SK-N-SH (cell line): Measurements from ENCODE around the gene DENND2D. TPM values are rescaled to one million over a fixed set of nuclear protein-coding genes. Genes with fewer than 3 reads are reported as not detected.

ENCODE experiments used
- CTCF ChIA-PET: fragments of 300-600, 350-600 bp; formaldehyde crosslinking; extraction: SDS; loops from one replicate; lab custom pipeline; 2021; lab: Yijun Ruan, JAX
- POLR2A ChIA-PET: fragments of 350-600 bp; sonication (Branson Sonifier 250); formaldehyde crosslinking; extraction: SDS; loops from one replicate; lab custom pipeline; 2020; ENCODE audit warnings: antibody characterized with exemption, inconsistent platforms; lab: Yijun Ruan, JAX
- DNase-seq: peaks from one replicate; pipeline ENCODE4 v3.0.0; 2012
- H2AFZ ChIP-seq: fragments of 200-600 bp; sonication (generic); 2 replicates; pipeline ENCODE4 v1.8.1; 2016; ENCODE audit warnings: antibody characterized with exemption, mild to moderate bottlenecking, low read depth
- H3F3A ChIP-seq: fragments of 200-600 bp; sonication (generic); replicated peaks from 2 replicates; pipeline ENCODE3; 2016; ENCODE audit warnings: antibody characterized with exemption, mild to moderate bottlenecking; ENCODE audit not compliant: insufficient read depth
- H3K27ac ChIP-seq, 2 experiments: fragments of 200-500 bp in 1 of 2; fragments of 200-600 bp in 1 of 2; sonication (Bioruptor generic) in 1 of 2; sonication (generic), shearing (Covaris generic) in 1 of 2; 2 replicates each; pipeline versions ENCODE4 v1.5.1 to v1.6.1; 2014 to 2016; ENCODE audit warnings: low read depth in 2 of 2, inconsistent platforms in 1 of 2, low read length in 1 of 2, mild to moderate bottlenecking in 1 of 2, mixed read lengths in 1 of 2
- H3K27me3 ChIP-seq: fragments of 200-600 bp; sonication (generic), shearing (Covaris generic); 2 replicates; pipeline ENCODE4 v1.6.1; 2016; ENCODE audit warnings: mixed run types; ENCODE audit not compliant: insufficient read depth
- H3K36me3 ChIP-seq, 2 experiments: fragments of 200-500 bp in 1 of 2; fragments of 200-600 bp in 1 of 2; sonication (Bioruptor generic) in 1 of 2; sonication (generic) in 1 of 2; replicated peaks in 1 of 2; 2 replicates each; pipeline versions ENCODE3 to v1.5.1; 2014 to 2016; ENCODE audit warnings: low read length in 1 of 2, mild to moderate bottlenecking in 1 of 2; ENCODE audit not compliant: insufficient read depth in 2 of 2, control insufficient read depth in 1 of 2
- H3K4me1 ChIP-seq, 2 experiments: fragments of 200-500 bp in 1 of 2; fragments of 200-600 bp in 1 of 2; sonication (Bioruptor generic) in 1 of 2; sonication (generic), shearing (Covaris generic) in 1 of 2; 2 replicates each; pipeline versions ENCODE4 v1.5.1 to v1.6.1; 2014 to 2016; ENCODE audit warnings: low read depth in 1 of 2, low read length in 1 of 2, mixed run types in 1 of 2; ENCODE audit not compliant: insufficient read depth in 2 of 2, control insufficient read depth in 1 of 2
- H3K4me2 ChIP-seq: fragments of 200-600 bp; sonication (generic), shearing (Covaris generic); 2 replicates; pipeline ENCODE4 v1.6.1; 2017; ENCODE audit warnings: mixed run types
- H3K4me3 ChIP-seq, 2 experiments: fragments of 200-500 bp in 1 of 2; fragments of 200-600 bp in 1 of 2; sonication (Bioruptor generic) in 1 of 2; sonication (generic), shearing (Covaris generic) in 1 of 2; 2 replicates each; pipeline versions ENCODE4 v1.5.1 to v1.8.1; 2014 to 2016; ENCODE audit warnings: low read depth in 2 of 2, inconsistent platforms in 1 of 2, low read length in 1 of 2, mild to moderate bottlenecking in 1 of 2, mixed read lengths in 1 of 2, moderate library complexity in 1 of 2
- H3K79me2 ChIP-seq: fragments of 200-600 bp; sonication (generic); 2 replicates; pipeline ENCODE4 v1.8.1; 2017; ENCODE audit warnings: mild to moderate bottlenecking; ENCODE audit not compliant: insufficient read depth
- H3K9ac ChIP-seq: fragments of 200-600 bp; sonication (generic); 2 replicates; pipeline ENCODE4 v1.6.1; 2017; ENCODE audit warnings: mixed run types
- H3K9me2 ChIP-seq: fragments of 200-600 bp; sonication (generic); 2 replicates; pipeline ENCODE4 v1.6.1; 2017; ENCODE audit warnings: mixed run types
- H3K9me3 ChIP-seq: fragments of 200-600 bp; sonication (generic); 2 replicates; pipeline ENCODE4 v1.6.1; 2017; ENCODE audit warnings: mixed run types, mild to moderate bottlenecking, moderate library complexity
- H4K20me1 ChIP-seq: fragments of 200-600 bp; sonication (generic); 2 replicates; pipeline ENCODE4 v1.6.1; 2017; ENCODE audit warnings: mild to moderate bottlenecking, mixed run types; ENCODE audit not compliant: insufficient read depth
- CHD2 ChIP-seq: fragments of 150-350 bp; IDR thresholded peaks from 2 replicates; pipeline ENCODE4 v1.6.1; 2018; ENCODE audit warnings: low read length; ENCODE audit not compliant: partially characterized antibody
- ELF1 ChIP-seq: IDR thresholded peaks from 2 replicates; pipeline ENCODE4 v1.4.0; 2012
- EP300 ChIP-seq, 2 experiments: IDR thresholded peaks; 2 replicates each; pipeline versions ENCODE4 v1.4.0 to v1.6.1; 2012; ENCODE audit warnings: borderline replicate concordance in 1 of 2, low read depth in 1 of 2, low read length in 1 of 2
- GABPA ChIP-seq: IDR thresholded peaks from 2 replicates; pipeline ENCODE4 v1.4.0; 2012; ENCODE audit warnings: low read depth, mild to moderate bottlenecking
- GATA2 ChIP-seq: sonication (generic); formaldehyde crosslinking; IDR thresholded peaks from 2 replicates; pipeline ENCODE4 v1.5.0; 2020; ENCODE audit warnings: mild to moderate bottlenecking, missing genetic modification reagents
- MEF2A ChIP-seq: IDR thresholded peaks from 2 replicates; pipeline ENCODE4 v1.4.0; 2012; ENCODE audit warnings: low read depth, borderline replicate concordance
- RAD21 ChIP-seq: IDR thresholded peaks from 2 replicates; pipeline ENCODE4 v1.6.1; 2012; ENCODE audit warnings: mild to moderate bottlenecking, low read length
- RFX5 ChIP-seq: IDR thresholded peaks from 2 replicates; pipeline ENCODE4 v1.6.1; 2012; ENCODE audit warnings: mild to moderate bottlenecking, improper control_type of control experiment, low read length
- SIN3A ChIP-seq: IDR thresholded peaks from 2 replicates; pipeline ENCODE4 v1.6.1; 2012; ENCODE audit warnings: low read depth, mild to moderate bottlenecking, low read length, moderate library complexity, borderline replicate concordance
- SMC3 ChIP-seq: IDR thresholded peaks from 2 replicates; pipeline ENCODE4 v1.6.1; 2012; ENCODE audit warnings: low read depth, low read length, improper control_type of control experiment
- TCF12 ChIP-seq: IDR thresholded peaks from 2 replicates; pipeline ENCODE4 v1.4.0; 2012
- YY1 ChIP-seq: IDR thresholded peaks from 2 replicates; pipeline ENCODE4 v1.4.0; 2012; ENCODE audit warnings: low read depth, mild to moderate bottlenecking
- WGBS: methylation state at CpG from one replicate; pipeline ENCODE4 v1.1.6; 2017; ENCODE audit warnings: low lambda C conversion rate; 5-methylcytosine and 5-hydroxymethylcytosine counted together
- polyA plus RNA-seq, 3 experiments: library from polyadenylated mRNA; depleted of rRNA; stranded (reverse); fragments of >200 nt; gene quantifications; 2 replicates each; pipeline ENCODE4 v1.2.3, GENCODE V29; 2012
- TF ChIP-seq, protein P1 (sequence below): fragments of 200-600 bp; sonication (generic); IDR thresholded peaks from 2 replicates; pipeline ENCODE4 v1.6.1; 2017; ENCODE audit warnings: antibody characterized with exemption, mild to moderate bottlenecking, moderate library complexity
- TF ChIP-seq, protein P2 (sequence below): IDR thresholded peaks from 2 replicates; pipeline ENCODE4 v1.4.0; 2012; ENCODE audit warnings: low read depth, borderline replicate concordance
- TF ChIP-seq, protein P3 (sequence below): fragments of 150-350 bp; IDR thresholded peaks from 2 replicates; pipeline ENCODE4 v1.6.1; 2017; ENCODE audit warnings: antibody characterized with exemption, low read length, low read depth, borderline replicate concordance

Gene DENND2D
- polyA plus RNA-seq, 1 of the 3 experiments (the other 2 are of a cell fraction), result 1.3 TPM

DNA sequence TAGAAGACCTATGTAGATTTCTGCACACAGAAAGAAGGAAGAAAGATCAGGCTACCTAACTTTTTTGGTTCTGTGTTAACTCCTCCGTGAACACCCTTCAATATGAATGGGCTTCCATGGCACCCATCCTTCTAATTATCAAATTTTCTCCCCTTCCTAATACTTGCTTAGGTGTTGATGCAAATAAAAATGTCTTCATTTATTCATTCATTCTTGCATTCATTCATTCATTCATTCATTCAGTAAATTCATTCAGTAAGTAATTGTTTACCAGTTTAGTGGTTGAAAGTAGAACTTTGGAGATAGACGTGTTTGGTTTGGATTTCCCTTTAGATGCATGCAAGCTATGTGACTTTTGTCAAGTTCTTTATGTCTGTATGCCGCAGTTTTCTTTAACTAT lies 31.7 kb upstream of the DENND2D start:
- H3K79me2 ChIP-seq, result no peaks in the 10 kb centered on the region
- H2AFZ ChIP-seq, result no peak overlapping the region
- no peaks in the 10 kb centered on the region for H3K9me3 ChIP-seq
- no peak overlapping the region for H3K27ac ChIP-seq
- DNase-seq, result no peak
- no peak overlapping the region for H3K9ac ChIP-seq
- H3F3A ChIP-seq, result peaks cover 26% of the 10 kb centered on the region
- CTCF ChIA-PET, result interaction anchor here (1.1 to 2.7 kb wide), 2 partner anchors 11 to 168 kb away, joined by 3 to 13 read pairs; no protein-coding TSS in a partner anchor
- peaks cover 0 to 37% of the 10 kb centered on the region in 2 experiments; a peak in 2 of 4 replicates for H3K4me1 ChIP-seq
- H3K4me3 ChIP-seq, result no peak overlapping the region
- H3K9me2 ChIP-seq, result no peaks in the 10 kb centered on the region
- no peak overlapping the region for H3K4me2 ChIP-seq
- WGBS, result 73% methylated on average over 3 of the region's 3 CpGs
- no peaks in the 10 kb centered on the region for H4K20me1 ChIP-seq
- TF ChIP-seq, protein P1, sequence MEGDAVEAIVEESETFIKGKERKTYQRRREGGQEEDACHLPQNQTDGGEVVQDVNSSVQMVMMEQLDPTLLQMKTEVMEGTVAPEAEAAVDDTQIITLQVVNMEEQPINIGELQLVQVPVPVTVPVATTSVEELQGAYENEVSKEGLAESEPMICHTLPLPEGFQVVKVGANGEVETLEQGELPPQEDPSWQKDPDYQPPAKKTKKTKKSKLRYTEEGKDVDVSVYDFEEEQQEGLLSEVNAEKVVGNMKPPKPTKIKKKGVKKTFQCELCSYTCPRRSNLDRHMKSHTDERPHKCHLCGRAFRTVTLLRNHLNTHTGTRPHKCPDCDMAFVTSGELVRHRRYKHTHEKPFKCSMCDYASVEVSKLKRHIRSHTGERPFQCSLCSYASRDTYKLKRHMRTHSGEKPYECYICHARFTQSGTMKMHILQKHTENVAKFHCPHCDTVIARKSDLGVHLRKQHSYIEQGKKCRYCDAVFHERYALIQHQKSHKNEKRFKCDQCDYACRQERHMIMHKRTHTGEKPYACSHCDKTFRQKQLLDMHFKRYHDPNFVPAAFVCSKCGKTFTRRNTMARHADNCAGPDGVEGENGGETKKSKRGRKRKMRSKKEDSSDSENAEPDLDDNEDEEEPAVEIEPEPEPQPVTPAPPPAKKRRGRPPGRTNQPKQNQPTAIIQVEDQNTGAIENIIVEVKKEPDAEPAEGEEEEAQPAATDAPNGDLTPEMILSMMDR, result no peak
- no peak for TF ChIP-seq YY1
- TF ChIP-seq, protein P2, sequence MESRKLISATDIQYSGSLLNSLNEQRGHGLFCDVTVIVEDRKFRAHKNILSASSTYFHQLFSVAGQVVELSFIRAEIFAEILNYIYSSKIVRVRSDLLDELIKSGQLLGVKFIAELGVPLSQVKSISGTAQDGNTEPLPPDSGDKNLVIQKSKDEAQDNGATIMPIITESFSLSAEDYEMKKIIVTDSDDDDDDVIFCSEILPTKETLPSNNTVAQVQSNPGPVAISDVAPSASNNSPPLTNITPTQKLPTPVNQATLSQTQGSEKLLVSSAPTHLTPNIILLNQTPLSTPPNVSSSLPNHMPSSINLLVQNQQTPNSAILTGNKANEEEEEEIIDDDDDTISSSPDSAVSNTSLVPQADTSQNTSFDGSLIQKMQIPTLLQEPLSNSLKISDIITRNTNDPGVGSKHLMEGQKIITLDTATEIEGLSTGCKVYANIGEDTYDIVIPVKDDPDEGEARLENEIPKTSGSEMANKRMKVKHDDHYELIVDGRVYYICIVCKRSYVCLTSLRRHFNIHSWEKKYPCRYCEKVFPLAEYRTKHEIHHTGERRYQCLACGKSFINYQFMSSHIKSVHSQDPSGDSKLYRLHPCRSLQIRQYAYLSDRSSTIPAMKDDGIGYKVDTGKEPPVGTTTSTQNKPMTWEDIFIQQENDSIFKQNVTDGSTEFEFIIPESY, result no peak
- no peak for TF ChIP-seq GABPA
- no peak for TF ChIP-seq MEF2A
- no peak for TF ChIP-seq GATA2 (CRISPR knock-in tag)
- TF ChIP-seq SIN3A, result no peak
- TF ChIP-seq ELF1, result no peak
- no peak for TF ChIP-seq SMC3
- no peak for TF ChIP-seq TCF12
- TF ChIP-seq RAD21, result no peak
- no peak for TF ChIP-seq EP300 (IDR thresholded peaks at IDR 0.05; ENCODE audit: borderline replicate concordance in 1 of 2, low read depth in 1 of 2, low read length in 1 of 2)
- TF ChIP-seq RFX5, result no peak
- no peak for TF ChIP-seq CHD2
- TF ChIP-seq, protein P3, sequence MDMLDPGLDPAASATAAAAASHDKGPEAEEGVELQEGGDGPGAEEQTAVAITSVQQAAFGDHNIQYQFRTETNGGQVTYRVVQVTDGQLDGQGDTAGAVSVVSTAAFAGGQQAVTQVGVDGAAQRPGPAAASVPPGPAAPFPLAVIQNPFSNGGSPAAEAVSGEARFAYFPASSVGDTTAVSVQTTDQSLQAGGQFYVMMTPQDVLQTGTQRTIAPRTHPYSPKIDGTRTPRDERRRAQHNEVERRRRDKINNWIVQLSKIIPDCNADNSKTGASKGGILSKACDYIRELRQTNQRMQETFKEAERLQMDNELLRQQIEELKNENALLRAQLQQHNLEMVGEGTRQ, result no peak
- H3K36me3 ChIP-seq, result no peaks in the 10 kb centered on the region
- POLR2A ChIA-PET, result no interaction called here
- no peaks in the 10 kb centered on the region for H3K27me3 ChIP-seq
